ENCODE results near the gene SH3RF1. TPM values are rescaled to one million over a fixed set of nuclear protein-coding genes. Genes with fewer than 3 reads are reported as not detected.

The SH3RF1 gene
- total RNA-seq, 1 experiment from 2014 or later, result 11.5 TPM

DNA sequence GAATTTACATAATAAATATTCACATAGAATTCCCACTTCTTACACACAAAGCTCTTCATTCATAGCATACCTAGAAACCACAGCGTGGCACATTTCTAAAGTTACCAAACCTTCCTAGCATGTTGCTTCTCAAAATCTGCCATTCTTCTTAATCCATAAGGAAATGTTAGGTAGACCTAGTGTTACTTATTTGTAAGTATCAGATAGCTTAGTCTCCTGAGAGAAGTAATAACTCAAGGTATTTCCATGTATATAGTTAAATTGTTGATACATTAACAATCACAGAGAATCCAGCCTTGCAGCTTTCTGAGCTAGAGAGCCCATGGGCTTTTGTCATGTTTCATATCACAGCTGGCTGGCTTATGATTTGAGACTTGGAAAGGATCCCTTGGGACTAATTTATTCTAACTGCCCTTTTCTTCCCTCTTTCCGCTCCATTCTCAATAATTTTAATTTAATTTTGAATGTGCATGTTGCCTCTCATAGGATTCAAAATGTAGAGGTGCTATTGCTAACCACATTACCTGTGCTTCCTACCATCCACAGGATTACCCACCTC lies 17.6 kb downstream of the SH3RF1 start:
- ChIA-PET POLR2A (interaction anchor here (0.6 kb wide), 1 partner anchor 55 kb away, joined by 3 read pairs; no protein-coding TSS in a partner anchor), CTCF (no interaction called here)
- BruUV-seq (replicated peaks), result no TSS peak
- DNase-seq (ENCODE audit: low read depth, low spot score) (no peak), ATAC-seq (no peak)
- peak overlapping the region; percentile 23; the same call in 1 of the 2 replicates for H3K27ac ChIP-seq (ENCODE audit: low read length)
- H3K4me1 ChIP-seq (ENCODE audit: control insufficient read depth, insufficient read depth, low read length), result peaks cover 51% of the 10 kb centered on the region
- H3K27me3 ChIP-seq (ENCODE audit: control insufficient read depth, insufficient read depth, low read length), result no peaks in the 10 kb centered on the region
- TF ChIP-seq POLR2AphosphoS5 (IDR thresholded peaks at IDR 0.05; ENCODE audit: low read depth, low read length), result no peak
- no peak for TF ChIP-seq TCF7L2 (IDR thresholded peaks at IDR 0.05; ENCODE audit: low read depth, low read length)
- TF ChIP-seq, protein P1, sequence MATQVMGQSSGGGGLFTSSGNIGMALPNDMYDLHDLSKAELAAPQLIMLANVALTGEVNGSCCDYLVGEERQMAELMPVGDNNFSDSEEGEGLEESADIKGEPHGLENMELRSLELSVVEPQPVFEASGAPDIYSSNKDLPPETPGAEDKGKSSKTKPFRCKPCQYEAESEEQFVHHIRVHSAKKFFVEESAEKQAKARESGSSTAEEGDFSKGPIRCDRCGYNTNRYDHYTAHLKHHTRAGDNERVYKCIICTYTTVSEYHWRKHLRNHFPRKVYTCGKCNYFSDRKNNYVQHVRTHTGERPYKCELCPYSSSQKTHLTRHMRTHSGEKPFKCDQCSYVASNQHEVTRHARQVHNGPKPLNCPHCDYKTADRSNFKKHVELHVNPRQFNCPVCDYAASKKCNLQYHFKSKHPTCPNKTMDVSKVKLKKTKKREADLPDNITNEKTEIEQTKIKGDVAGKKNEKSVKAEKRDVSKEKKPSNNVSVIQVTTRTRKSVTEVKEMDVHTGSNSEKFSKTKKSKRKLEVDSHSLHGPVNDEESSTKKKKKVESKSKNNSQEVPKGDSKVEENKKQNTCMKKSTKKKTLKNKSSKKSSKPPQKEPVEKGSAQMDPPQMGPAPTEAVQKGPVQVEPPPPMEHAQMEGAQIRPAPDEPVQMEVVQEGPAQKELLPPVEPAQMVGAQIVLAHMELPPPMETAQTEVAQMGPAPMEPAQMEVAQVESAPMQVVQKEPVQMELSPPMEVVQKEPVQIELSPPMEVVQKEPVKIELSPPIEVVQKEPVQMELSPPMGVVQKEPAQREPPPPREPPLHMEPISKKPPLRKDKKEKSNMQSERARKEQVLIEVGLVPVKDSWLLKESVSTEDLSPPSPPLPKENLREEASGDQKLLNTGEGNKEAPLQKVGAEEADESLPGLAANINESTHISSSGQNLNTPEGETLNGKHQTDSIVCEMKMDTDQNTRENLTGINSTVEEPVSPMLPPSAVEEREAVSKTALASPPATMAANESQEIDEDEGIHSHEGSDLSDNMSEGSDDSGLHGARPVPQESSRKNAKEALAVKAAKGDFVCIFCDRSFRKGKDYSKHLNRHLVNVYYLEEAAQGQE (IDR thresholded peaks at IDR 0.05; ENCODE audit: insufficient read depth in 1 of 2, low read depth in 2 of 2, low read length in 1 of 2), result no peak
- TF ChIP-seq SIN3A (IDR thresholded peaks at IDR 0.05; ENCODE audit: borderline replicate concordance, insufficient read depth, low read depth, low read length), result no peak
- TF ChIP-seq, protein P2, sequence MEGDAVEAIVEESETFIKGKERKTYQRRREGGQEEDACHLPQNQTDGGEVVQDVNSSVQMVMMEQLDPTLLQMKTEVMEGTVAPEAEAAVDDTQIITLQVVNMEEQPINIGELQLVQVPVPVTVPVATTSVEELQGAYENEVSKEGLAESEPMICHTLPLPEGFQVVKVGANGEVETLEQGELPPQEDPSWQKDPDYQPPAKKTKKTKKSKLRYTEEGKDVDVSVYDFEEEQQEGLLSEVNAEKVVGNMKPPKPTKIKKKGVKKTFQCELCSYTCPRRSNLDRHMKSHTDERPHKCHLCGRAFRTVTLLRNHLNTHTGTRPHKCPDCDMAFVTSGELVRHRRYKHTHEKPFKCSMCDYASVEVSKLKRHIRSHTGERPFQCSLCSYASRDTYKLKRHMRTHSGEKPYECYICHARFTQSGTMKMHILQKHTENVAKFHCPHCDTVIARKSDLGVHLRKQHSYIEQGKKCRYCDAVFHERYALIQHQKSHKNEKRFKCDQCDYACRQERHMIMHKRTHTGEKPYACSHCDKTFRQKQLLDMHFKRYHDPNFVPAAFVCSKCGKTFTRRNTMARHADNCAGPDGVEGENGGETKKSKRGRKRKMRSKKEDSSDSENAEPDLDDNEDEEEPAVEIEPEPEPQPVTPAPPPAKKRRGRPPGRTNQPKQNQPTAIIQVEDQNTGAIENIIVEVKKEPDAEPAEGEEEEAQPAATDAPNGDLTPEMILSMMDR (IDR thresholded peaks at IDR 0.05), result no peak
- H3K9me3 ChIP-seq (ENCODE audit: control insufficient read depth, insufficient read depth, low read depth, low read length), result no peaks in the 10 kb centered on the region
- intact Hi-C loops (cut with micrococcal nuclease; ENCODE audit: unreplicated experiment), result no loop called here
- in situ Hi-C loops (cut with HindIII; ENCODE audit: low pct_unique_long_range_greater_than_20kb, low sequenced_read_pairs), result no loop called here
- H3K36me3 ChIP-seq (ENCODE audit: control insufficient read depth, insufficient read depth, low read length), result no peaks in the 10 kb centered on the region
- H3K4me3 ChIP-seq (ENCODE audit: low read depth in 2 of 2, low read length in 2 of 2), result no peak overlapping the region

DNA sequence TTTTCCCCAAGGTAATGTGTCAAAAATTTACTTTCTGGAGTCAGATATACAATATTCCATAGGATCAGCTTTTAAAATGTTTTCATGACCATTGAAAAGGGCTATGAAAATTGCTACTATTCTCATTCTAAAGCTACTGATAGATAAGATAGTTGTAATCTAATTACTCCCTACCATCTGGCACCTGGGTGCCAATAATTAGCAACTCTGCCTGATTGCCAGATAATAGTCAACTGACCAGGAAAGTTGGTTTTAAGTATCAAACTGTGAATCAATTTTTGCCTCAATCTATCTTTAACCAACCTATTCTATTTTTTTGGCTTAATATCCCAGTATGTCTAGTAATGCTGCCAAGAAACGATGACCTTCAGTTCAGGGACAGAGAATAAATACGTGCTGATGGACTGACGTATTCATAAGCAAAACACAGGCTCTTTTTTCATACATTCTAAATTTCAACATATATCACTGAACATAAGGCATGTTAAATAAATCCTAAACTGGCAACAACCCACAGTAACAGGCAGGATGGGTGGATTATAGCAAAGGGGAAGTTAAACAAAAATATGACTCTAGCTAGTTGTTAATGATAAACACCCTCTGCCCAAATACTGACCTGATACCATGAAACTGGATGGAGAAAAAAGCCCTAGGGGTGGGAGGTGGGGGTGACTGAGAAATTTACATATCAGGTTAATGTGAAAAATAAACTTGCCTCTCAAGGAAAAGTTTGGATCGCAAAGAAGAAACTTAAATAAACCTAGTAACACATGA lies 18.2 kb downstream of the SH3RF1 start:
- Histone ChIP-seq H3K4me1 (ENCODE audit: control insufficient read depth, insufficient read depth, low read length) (peaks cover 45% of the 10 kb centered on the region), H3K36me3 (ENCODE audit: control insufficient read depth, insufficient read depth, low read length) (no peaks in the 10 kb centered on the region), H3K27ac (ENCODE audit: low read length) (0 out of 2 replicates have a peak overlapping the region, but pooled peaks have one; percentile 29), H3K4me3 (ENCODE audit: low read depth in 2 of 2, low read length in 2 of 2) (no peak overlapping the region), H3K27me3 (ENCODE audit: control insufficient read depth, insufficient read depth, low read length) (no peaks in the 10 kb centered on the region), H3K9me3 (ENCODE audit: control insufficient read depth, insufficient read depth, low read depth, low read length) (no peaks in the 10 kb centered on the region)
- CTCF ChIA-PET, result no interaction called here
- BruUV-seq (replicated peaks), result no TSS peak
- no peak for ATAC-seq
- TF ChIP-seq SIN3A (IDR thresholded peaks at IDR 0.05; ENCODE audit: borderline replicate concordance, insufficient read depth, low read depth, low read length) (no peak), POLR2AphosphoS5 (IDR thresholded peaks at IDR 0.05; ENCODE audit: low read depth, low read length) (no peak), TCF7L2 (IDR thresholded peaks at IDR 0.05; ENCODE audit: low read depth, low read length) (no peak)
- TF ChIP-seq, protein P2 (IDR thresholded peaks at IDR 0.05), result no peak
- TF ChIP-seq, protein P1 (IDR thresholded peaks at IDR 0.05; ENCODE audit: insufficient read depth in 1 of 2, low read depth in 2 of 2, low read length in 1 of 2), result no peak
- intact Hi-C loops (cut with micrococcal nuclease; ENCODE audit: unreplicated experiment), result no loop called here
- in situ Hi-C loops (cut with HindIII; ENCODE audit: low pct_unique_long_range_greater_than_20kb, low sequenced_read_pairs), result no loop called here
- POLR2A ChIA-PET, result no interaction called here
- no peak for DNase-seq (ENCODE audit: low read depth, low spot score)
